HG03135 (cell line): ENCODE data around the gene MOB3C.

Experiments used
- ATAC-seq: cut with Tn5 transposase; IDR thresholded peaks from one replicate; pipeline ENCODE4 v1.9.1; 2021; ENCODE audit warnings: mild to moderate bottlenecking, moderate library complexity; ENCODE audit not compliant: unreplicated experiment

Gene MOB3C

GRCh38 chr1:46580140-46580903 lies 36.3 kb downstream of the MOB3C start:
- no peak for ATAC-seq

GRCh38 chr1:46577671-46578070 lies 38.9 kb downstream of the MOB3C start:
- no peak for ATAC-seq

- ATAC-seq = no peak
These were observed 40.0 kb downstream of the MOB3C start for GRCh38 chr1:46576596-46576995.

GRCh38 chr1:46575778-46576177 lies 40.8 kb downstream of the MOB3C start:
- no peak for ATAC-seq

GRCh38 chr1:46575300-46575699 lies 41.3 kb downstream of the MOB3C start:
- no peak for ATAC-seq

GRCh38 chr1:46571691-46572225 lies 44.9 kb downstream of the MOB3C start:
- no peak for ATAC-seq

- no peak for ATAC-seq
These were observed 46.5 kb downstream of the MOB3C start for GRCh38 chr1:46569884-46570725.

GRCh38 chr1:46569116-46569515 lies 47.5 kb downstream of the MOB3C start:
- ATAC-seq = no peak

- no peak for ATAC-seq
These were observed 48.1 kb downstream of the MOB3C start for GRCh38 chr1:46568461-46568891.

- ATAC-seq = no peak
These were observed 53.3 kb downstream of the MOB3C start for GRCh38 chr1:46563341-46563740.

- ATAC-seq = no peak
These were observed 54.1 kb downstream of the MOB3C start for GRCh38 chr1:46562498-46562897.

GRCh38 chr1:46558966-46559365 lies 57.6 kb downstream of the MOB3C start:
- ATAC-seq = no peak

GRCh38 chr1:46558141-46558963 lies 58.3 kb downstream of the MOB3C start:
- ATAC-seq = no peak
